ENCODE data around the gene B3GALT6. TPM values are rescaled to one million over a fixed set of nuclear protein-coding genes. Genes with fewer than 3 reads are reported as not detected.
A peak's percentile ranks its signal among the peaks of the same experiment; 100 is the strongest.

B3GALT6 gene
- total and polyA plus RNA-seq, 5 donors from 2014 or later, result 4.0 to 11.5 (median 9.4) TPM

GRCh38 chr1:1250786-1251284 is 18.8 kb downstream of the B3GALT6 start:
- Mint-ChIP-seq H3K4me3 (peak overlapping the region in 3 of 4 donors; percentile 40 to 73 (median 64)), H3K36me3 (peaks cover 5% of the 10 kb centered on the region)

GRCh38 chr1:1253314-1253713 is 21.3 kb downstream of the B3GALT6 start:
- no peak overlapping the region for H3K4me3 ChIP-seq (ENCODE audit: low read depth, low read length)
- peaks cover 19% of the 10 kb centered on the region for H3K36me3 ChIP-seq (ENCODE audit: control insufficient read depth, insufficient read depth, low read length)
- H3K27me3 ChIP-seq (ENCODE audit: control insufficient read depth, insufficient read depth, low read length), result no peaks in the 10 kb centered on the region
- no peak for DNase-seq
- Mint-ChIP-seq H3K27ac (no peak overlapping the region), H3K4me3 (no peak overlapping the region), H3K4me1 (peaks cover 0 to 22% (median 9%) of the 10 kb centered on the region in 4 donors), H3K27me3 (no peaks in the 10 kb centered on the region), H3K9me3 (no peaks in the 10 kb centered on the region), H3K36me3 (peaks cover 10% of the 10 kb centered on the region)
- no peaks in the 10 kb centered on the region for H3K9me3 ChIP-seq (ENCODE audit: control insufficient read depth in 2 of 2, low read length in 2 of 2)
- H3K27ac ChIP-seq (ENCODE audit: insufficient read depth, low read length, poor library complexity, severe bottlenecking), result no peak overlapping the region
- ATAC-seq (ENCODE audit: low read depth in 2 of 2), result no peak
- H3K4me1 ChIP-seq (ENCODE audit: control insufficient read depth, insufficient read depth, low read length, poor library complexity, severe bottlenecking), result peaks cover 16% of the 10 kb centered on the region

More at GRCh38 chr1:1250786-1251284, 18.8 kb downstream of the B3GALT6 start:
- peaks cover 12% of the 10 kb centered on the region for H3K36me3 ChIP-seq (ENCODE audit: control insufficient read depth, insufficient read depth, low read length)
- Mint-ChIP-seq H3K4me1 (peaks cover 0 to 22% (median 6%) of the 10 kb centered on the region in 4 donors), H3K27ac (peak overlapping the region in 2 of 3 donors; percentile 66 to 85), H3K9me3 (no peaks in the 10 kb centered on the region), H3K27me3 (peaks cover 4% of the 10 kb centered on the region)
- peak; percentile 83 to 88 for ATAC-seq (ENCODE audit: low read depth in 2 of 2)
- peak; percentile 61 to 88 (median 72) for DNase-seq
- no peak overlapping the region for H3K4me3 ChIP-seq (ENCODE audit: low read depth, low read length)
- no peaks in the 10 kb centered on the region for H3K27me3 ChIP-seq (ENCODE audit: control insufficient read depth, insufficient read depth, low read length)
- peak overlapping the region; percentile 73 for H3K27ac ChIP-seq (ENCODE audit: insufficient read depth, low read length, poor library complexity, severe bottlenecking)
- H3K4me1 ChIP-seq (ENCODE audit: control insufficient read depth, insufficient read depth, low read length, poor library complexity, severe bottlenecking), result peaks cover 19% of the 10 kb centered on the region
- no peaks in the 10 kb centered on the region for H3K9me3 ChIP-seq (ENCODE audit: control insufficient read depth in 2 of 2, low read length in 2 of 2)

GRCh38 chr1:1253972-1254666 is 22.1 kb downstream of the B3GALT6 start:
- no peak for ATAC-seq (ENCODE audit: low read depth in 2 of 2)
- H3K4me1 ChIP-seq (ENCODE audit: control insufficient read depth, insufficient read depth, low read length, poor library complexity, severe bottlenecking), result peaks cover 16% of the 10 kb centered on the region
- H3K27ac ChIP-seq (ENCODE audit: insufficient read depth, low read length, poor library complexity, severe bottlenecking), result no peak overlapping the region
- H3K4me3 ChIP-seq (ENCODE audit: low read depth, low read length), result no peak overlapping the region
- no peaks in the 10 kb centered on the region for H3K27me3 ChIP-seq (ENCODE audit: control insufficient read depth, insufficient read depth, low read length)
- H3K4me1 Mint-ChIP-seq, result peaks cover 0 to 22% (median 9%) of the 10 kb centered on the region in 4 donors
- no peaks in the 10 kb centered on the region for H3K9me3 Mint-ChIP-seq
- peaks cover 23% of the 10 kb centered on the region for H3K36me3 ChIP-seq (ENCODE audit: control insufficient read depth, insufficient read depth, low read length)
- H3K4me3 Mint-ChIP-seq, result no peak overlapping the region
- peaks cover 10% of the 10 kb centered on the region for H3K36me3 Mint-ChIP-seq
- no peaks in the 10 kb centered on the region for H3K27me3 Mint-ChIP-seq
- no peaks in the 10 kb centered on the region for H3K9me3 ChIP-seq (ENCODE audit: control insufficient read depth in 2 of 2, low read length in 2 of 2)
- no peak overlapping the region for H3K27ac Mint-ChIP-seq
- DNase-seq, result no peak

GRCh38 chr1:1254667-1254998 is 22.6 kb downstream of the B3GALT6 start:
- Mint-ChIP-seq H3K4me3 (no peak overlapping the region), H3K4me1 (peaks cover 0 to 20% (median 9%) of the 10 kb centered on the region in 4 donors), H3K27me3 (no peaks in the 10 kb centered on the region), H3K36me3 (peaks cover 10% of the 10 kb centered on the region), H3K27ac (no peak overlapping the region), H3K9me3 (no peaks in the 10 kb centered on the region)
- peaks cover 25% of the 10 kb centered on the region for H3K36me3 ChIP-seq (ENCODE audit: control insufficient read depth, insufficient read depth, low read length)
- DNase-seq, result no peak
- ATAC-seq (ENCODE audit: low read depth in 2 of 2), result no peak
- no peaks in the 10 kb centered on the region for H3K9me3 ChIP-seq (ENCODE audit: control insufficient read depth in 2 of 2, low read length in 2 of 2)
- no peak overlapping the region for H3K27ac ChIP-seq (ENCODE audit: insufficient read depth, low read length, poor library complexity, severe bottlenecking)
- no peaks in the 10 kb centered on the region for H3K27me3 ChIP-seq (ENCODE audit: control insufficient read depth, insufficient read depth, low read length)
- H3K4me3 ChIP-seq (ENCODE audit: low read depth, low read length), result no peak overlapping the region
- peaks cover 16% of the 10 kb centered on the region for H3K4me1 ChIP-seq (ENCODE audit: control insufficient read depth, insufficient read depth, low read length, poor library complexity, severe bottlenecking)

GRCh38 chr1:1255078-1255477 is 23.0 kb downstream of the B3GALT6 start:
- Mint-ChIP-seq H3K9me3 (no peaks in the 10 kb centered on the region), H3K36me3 (peaks cover 10% of the 10 kb centered on the region), H3K27ac (no peak overlapping the region), H3K27me3 (no peaks in the 10 kb centered on the region), H3K4me3 (no peak overlapping the region), H3K4me1 (peaks cover 0 to 21% (median 9%) of the 10 kb centered on the region in 4 donors)
- Histone ChIP-seq H3K4me1 (ENCODE audit: control insufficient read depth, insufficient read depth, low read length, poor library complexity, severe bottlenecking) (peaks cover 14% of the 10 kb centered on the region), H3K4me3 (ENCODE audit: low read depth, low read length) (no peak overlapping the region), H3K36me3 (ENCODE audit: control insufficient read depth, insufficient read depth, low read length) (peaks cover 29% of the 10 kb centered on the region), H3K27ac (ENCODE audit: insufficient read depth, low read length, poor library complexity, severe bottlenecking) (no peak overlapping the region), H3K9me3 (ENCODE audit: control insufficient read depth in 2 of 2, low read length in 2 of 2) (no peaks in the 10 kb centered on the region), H3K27me3 (ENCODE audit: control insufficient read depth, insufficient read depth, low read length) (no peaks in the 10 kb centered on the region)
- no peak for DNase-seq
- ATAC-seq (ENCODE audit: low read depth in 2 of 2), result no peak

GRCh38 chr1:1255611-1256010 is 23.6 kb downstream of the B3GALT6 start:
- Mint-ChIP-seq H3K9me3 (no peaks in the 10 kb centered on the region), H3K27ac (no peak overlapping the region), H3K36me3 (peaks cover 10% of the 10 kb centered on the region), H3K4me3 (no peak overlapping the region), H3K4me1 (peaks cover 0 to 20% (median 8%) of the 10 kb centered on the region in 4 donors), H3K27me3 (no peaks in the 10 kb centered on the region)
- H3K27me3 ChIP-seq (ENCODE audit: control insufficient read depth, insufficient read depth, low read length), result no peaks in the 10 kb centered on the region
- peaks cover 34% of the 10 kb centered on the region for H3K36me3 ChIP-seq (ENCODE audit: control insufficient read depth, insufficient read depth, low read length)
- H3K4me3 ChIP-seq (ENCODE audit: low read depth, low read length), result no peak overlapping the region
- no peaks in the 10 kb centered on the region for H3K9me3 ChIP-seq (ENCODE audit: control insufficient read depth in 2 of 2, low read length in 2 of 2)
- DNase-seq, result no peak
- no peak overlapping the region for H3K27ac ChIP-seq (ENCODE audit: insufficient read depth, low read length, poor library complexity, severe bottlenecking)
- ATAC-seq (ENCODE audit: low read depth in 2 of 2), result no peak
- peaks cover 9% of the 10 kb centered on the region for H3K4me1 ChIP-seq (ENCODE audit: control insufficient read depth, insufficient read depth, low read length, poor library complexity, severe bottlenecking)

GRCh38 chr1:1256956-1257871 is 25.2 kb downstream of the B3GALT6 start:
- no peak for ATAC-seq (ENCODE audit: low read depth in 2 of 2)

More at GRCh38 chr1:1256956-1257871, 25.2 kb downstream of the B3GALT6 start:
- Mint-ChIP-seq H3K4me3 (no peak overlapping the region), H3K27ac (no peak overlapping the region), H3K4me1 (peaks cover 0 to 18% (median 4%) of the 10 kb centered on the region in 4 donors), H3K9me3 (no peaks in the 10 kb centered on the region), H3K27me3 (no peaks in the 10 kb centered on the region), H3K36me3 (peaks cover 15% of the 10 kb centered on the region)
- H3K27me3 ChIP-seq (ENCODE audit: control insufficient read depth, insufficient read depth, low read length), result no peaks in the 10 kb centered on the region
- no peak overlapping the region for H3K27ac ChIP-seq (ENCODE audit: insufficient read depth, low read length, poor library complexity, severe bottlenecking)
- H3K36me3 ChIP-seq (ENCODE audit: control insufficient read depth, insufficient read depth, low read length), result peaks cover 43% of the 10 kb centered on the region
- no peaks in the 10 kb centered on the region for H3K4me1 ChIP-seq (ENCODE audit: control insufficient read depth, insufficient read depth, low read length, poor library complexity, severe bottlenecking)
- no peak overlapping the region for H3K4me3 ChIP-seq (ENCODE audit: low read depth, low read length)
- no peak for DNase-seq
- no peaks in the 10 kb centered on the region for H3K9me3 ChIP-seq (ENCODE audit: control insufficient read depth in 2 of 2, low read length in 2 of 2)

Measured in CD4-positive, CD25-positive, alpha-beta regulatory T cell (primary cell).